Fibroblast of gingiva (primary cell): ENCODE measurements around the gene PWWP2A.
"Not testable (repeated sequence)": the region's sequence is repeated elsewhere in the genome, so short reads cannot be mapped to it uniquely, and the experiment has no call there.

Source experiments
- DNase-seq: peaks from one replicate; pipeline ENCODE4 v3.0.0-alpha.2; 2011; ENCODE audit warnings: low read depth

Gene PWWP2A

DNA sequence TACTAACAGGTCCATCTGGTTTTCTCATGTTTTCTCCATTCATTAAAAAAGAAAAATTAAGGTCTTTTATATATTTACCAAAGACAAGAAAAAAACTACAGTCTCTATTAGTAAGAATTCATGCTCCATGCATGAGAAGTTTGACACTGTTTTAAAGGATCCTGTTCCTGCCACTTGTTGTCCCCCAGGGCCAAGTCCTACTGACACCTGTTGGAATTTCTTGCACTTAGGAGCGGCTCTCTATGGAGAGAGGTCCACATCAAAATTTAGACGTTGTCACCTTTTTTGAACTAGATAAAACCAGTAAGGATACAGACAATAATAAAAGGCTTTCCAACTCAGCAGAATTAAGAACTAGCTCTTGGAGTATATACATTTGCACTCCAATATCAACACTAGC is 42.3 kb downstream of the PWWP2A start:
- no peak for DNase-seq

- DNase-seq = no peak
Measured at GRCh38 chr5:160075073-160075472, 44.2 kb downstream of the PWWP2A start.

DNA sequence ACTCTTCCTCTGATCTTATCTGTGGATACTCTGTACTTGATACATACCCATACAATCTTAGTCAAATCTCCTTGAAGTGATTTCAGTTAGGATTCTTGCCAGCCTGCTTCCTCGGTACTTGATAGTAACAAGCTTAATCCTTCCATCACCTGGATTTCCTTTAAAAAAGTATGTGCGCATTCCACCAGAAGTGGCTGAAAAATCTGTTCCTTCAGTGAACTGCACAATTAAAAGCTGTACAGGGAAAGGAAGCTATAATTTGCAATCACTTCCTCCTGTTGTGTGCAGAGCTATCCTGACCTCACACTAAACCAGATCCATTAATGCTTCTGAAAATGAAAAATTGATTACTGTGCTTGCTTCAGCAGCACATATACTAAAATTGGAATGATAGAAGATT is 47.3 kb downstream of the PWWP2A start:
- no peak for DNase-seq

DNA sequence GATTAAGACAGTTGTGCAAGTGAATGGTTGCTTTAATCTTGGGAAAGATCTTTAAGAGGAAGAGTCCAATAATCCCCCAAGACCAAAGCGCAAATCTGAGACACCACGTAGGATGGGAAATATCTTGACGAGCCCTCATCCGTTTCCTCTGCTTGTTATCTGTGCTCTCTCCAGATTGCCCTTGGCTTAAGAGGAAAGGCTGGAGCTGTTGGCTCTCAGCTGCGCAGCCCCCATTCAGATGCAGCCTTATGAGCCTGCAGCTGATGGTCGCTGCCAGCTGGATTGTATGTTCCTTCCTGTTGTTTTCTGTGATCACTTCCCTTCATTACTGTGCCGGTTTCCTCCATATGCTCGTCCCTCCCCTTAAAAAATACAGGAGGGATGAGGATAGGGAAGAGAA is 47.7 kb downstream of the PWWP2A start:
- DNase-seq = no peak

- not testable (repeated sequence) for DNase-seq
Measured at GRCh38 chr5:160069120-160069519, 50.1 kb downstream of the PWWP2A start.

- no peak for DNase-seq
Measured at GRCh38 chr5:160064995-160065614, 54.1 kb downstream of the PWWP2A start.

GRCh38 chr5:160064417-160064810 is 54.8 kb downstream of the PWWP2A start:
- DNase-seq = no peak

DNA sequence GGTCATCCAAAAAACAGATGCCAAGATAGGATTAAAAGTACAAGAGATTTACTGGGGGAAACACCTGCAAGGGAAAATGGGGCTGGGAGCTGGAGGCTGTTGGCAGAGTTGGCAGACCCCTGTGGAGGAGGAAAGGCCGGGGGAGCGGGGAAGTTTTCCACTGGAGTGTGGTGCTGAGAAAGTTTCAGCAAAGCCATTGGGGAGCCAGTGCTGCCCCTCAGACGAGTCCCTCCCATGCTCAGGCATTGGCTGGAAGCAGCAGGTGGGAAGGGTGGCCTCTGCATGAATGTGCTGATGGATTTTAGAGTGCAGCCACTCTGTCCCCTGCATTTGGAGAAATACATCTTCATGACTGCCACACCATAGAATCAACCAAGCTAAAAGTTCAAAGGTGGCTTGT is 57.5 kb downstream of the PWWP2A start:
- no peak for DNase-seq

GRCh38 chr5:160060001-160060400 is 59.2 kb downstream of the PWWP2A start:
- no peak for DNase-seq

- no peak for DNase-seq
Measured at GRCh38 chr5:160057256-160057655, 62.0 kb downstream of the PWWP2A start.

GRCh38 chr5:160054831-160055230 is 64.4 kb downstream of the PWWP2A start:
- DNase-seq = no peak

- DNase-seq = peak; percentile 7
Measured at GRCh38 chr5:160054047-160054446, 65.2 kb downstream of the PWWP2A start.

- DNase-seq = no peak
Measured at GRCh38 chr5:160049099-160049498, 70.2 kb downstream of the PWWP2A start.

GRCh38 chr5:160048131-160048530 is 71.1 kb downstream of the PWWP2A start:
- no peak for DNase-seq

DNA sequence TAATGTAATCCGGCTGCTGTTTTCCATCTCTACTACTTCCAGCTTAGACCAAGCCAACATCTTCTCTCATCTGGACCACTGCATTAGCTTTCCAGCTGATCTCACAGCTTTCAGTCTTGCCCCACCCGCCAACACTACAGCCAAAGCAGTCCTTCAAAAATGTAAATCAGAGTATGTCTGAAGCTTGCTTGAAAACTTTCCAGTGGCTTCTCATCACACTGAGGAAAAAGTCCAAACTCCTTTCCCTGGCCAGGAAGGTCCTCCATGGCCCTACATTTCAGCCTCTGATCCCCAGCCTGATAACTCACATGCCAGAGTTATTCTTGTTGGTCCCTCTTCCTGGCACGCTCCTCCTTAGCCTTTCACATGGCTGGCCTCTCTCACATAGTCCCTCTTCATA is 71.8 kb downstream of the PWWP2A start:
- no peak for DNase-seq

- DNase-seq = peak; percentile 50
Measured at GRCh38 chr5:160044967-160045366, 74.3 kb downstream of the PWWP2A start.

DNA sequence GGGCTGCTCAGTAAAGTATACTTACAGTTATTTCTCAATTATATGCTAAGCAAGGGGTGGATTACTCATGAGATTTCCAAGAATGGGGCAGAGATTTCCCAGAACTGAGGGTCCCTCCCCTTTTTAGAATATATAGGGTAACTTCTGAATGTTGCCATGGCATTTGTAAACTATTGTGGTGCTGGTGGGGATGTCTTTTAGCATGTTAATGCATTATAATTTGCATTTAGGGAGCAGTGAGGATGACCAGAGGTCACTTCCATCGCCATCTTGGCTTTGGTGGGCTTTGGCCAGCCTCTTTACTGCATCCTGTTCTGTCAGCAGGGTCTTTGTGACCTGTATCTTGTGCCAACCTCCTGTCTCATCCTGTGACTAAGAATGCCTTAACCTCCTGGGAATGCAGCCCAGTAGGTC is 74.9 kb downstream of the PWWP2A start:
- peak; percentile 16 for DNase-seq

GRCh38 chr5:160042671-160043070 is 76.6 kb downstream of the PWWP2A start:
- DNase-seq = no peak
